HG02885 (cell line): ENCODE data around the gene UBE3A.
"Not testable (repeated sequence)": the region's sequence is repeated elsewhere in the genome, so short reads cannot be mapped to it uniquely, and the experiment has no call there.

Source experiments
- ATAC-seq: cut with Tn5 transposase; IDR thresholded peaks from one replicate; pipeline ENCODE4 v1.9.1; 2021; ENCODE audit warnings: mild to moderate bottlenecking; ENCODE audit not compliant: unreplicated experiment, poor library complexity

The UBE3A gene

DNA sequence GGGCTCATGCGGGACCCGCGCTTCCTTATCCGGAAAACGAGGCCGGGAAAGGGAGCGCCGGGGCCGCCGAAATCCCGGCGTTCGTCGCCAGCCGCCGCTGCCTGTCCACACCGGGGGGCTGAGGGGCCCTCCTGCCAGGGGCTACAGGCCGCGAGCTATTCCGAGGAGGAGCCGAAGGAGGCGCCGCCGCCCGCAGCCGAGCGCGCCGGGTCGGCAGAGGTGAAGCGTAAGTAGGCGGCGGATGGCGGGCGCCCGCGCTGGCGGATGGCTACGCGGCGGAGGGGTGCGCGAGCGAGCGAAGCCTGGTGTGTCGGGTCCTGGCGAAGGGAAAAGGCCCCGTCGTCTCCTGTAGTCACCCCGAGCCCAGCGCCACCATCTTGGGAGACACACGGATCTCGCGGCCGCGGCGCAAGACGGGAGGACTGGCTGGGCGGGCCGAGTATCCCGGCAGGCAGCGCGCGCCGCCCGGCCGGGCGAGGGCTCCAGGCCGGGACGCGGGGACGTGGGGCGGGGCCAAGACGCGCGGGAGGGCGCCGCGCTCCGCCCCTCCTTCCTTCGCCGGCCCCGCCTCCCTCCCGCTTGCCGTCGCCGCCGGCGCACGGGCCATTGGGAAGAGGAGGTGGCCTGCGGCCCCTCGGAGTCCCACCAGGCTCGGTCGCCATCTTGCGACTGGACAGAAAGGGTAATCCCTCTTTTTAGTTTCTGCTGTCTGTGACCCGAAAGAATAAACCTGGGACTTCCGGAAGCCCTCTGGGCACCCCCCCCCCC is at the start of gene UBE3A:
TSS of gene UBE3A (minus strand) at position 424 of the 768 bp plus-strand sequence. CDS start 29,917 bp downstream, outside the sequence.
- ATAC-seq: peak; percentile 86

DNA sequence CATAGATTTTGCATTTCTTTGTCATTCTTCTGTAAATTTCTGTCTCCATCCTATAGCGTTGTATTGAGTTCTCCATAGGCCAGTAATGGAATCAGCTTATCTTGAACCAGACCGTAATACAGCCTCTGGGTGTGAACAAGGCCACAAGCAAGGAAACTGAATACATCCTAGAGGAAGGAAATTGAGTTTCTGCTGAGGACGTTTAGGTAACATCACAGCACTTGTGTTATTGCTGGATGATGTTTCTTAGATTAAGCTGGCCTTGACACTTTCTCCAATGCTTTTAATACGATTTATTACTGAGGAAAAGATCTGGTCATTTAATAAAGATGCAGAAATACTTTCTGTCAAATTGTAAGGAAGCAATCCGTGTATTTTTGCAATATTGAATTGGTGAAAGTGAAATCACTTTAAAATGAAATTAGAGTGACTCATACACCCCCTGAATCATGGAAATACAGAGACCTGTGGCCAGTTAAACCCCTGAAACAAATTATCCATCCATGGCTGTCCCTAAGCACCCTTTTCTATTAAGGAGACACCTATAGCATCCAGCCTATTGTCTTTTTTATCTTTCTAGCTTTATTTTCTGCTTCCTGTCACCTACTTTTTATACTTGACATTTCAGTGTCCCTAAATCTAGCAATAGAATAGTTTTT is 48.5 kb upstream of the UBE3A start:
- ATAC-seq: no peak

DNA sequence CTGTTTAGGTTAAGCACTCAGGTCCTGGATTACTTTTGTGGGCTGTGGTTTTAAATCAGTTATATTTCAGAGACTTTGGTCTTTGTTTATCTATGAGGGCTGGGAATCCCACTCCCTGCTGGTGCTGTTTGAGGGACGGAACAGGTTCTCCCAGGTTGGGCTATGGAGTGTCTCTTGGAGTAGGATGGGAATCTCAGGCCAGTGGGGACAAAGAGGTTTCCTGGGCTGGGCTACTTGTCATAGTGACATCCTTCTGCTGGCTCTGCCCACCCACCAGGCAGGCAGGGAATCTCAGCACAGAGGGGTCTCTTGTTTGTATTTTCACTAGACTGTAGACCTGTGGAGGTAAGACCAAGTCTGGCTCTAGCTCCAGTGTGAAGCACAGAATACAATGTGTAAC is 47.2 kb upstream of the UBE3A start:
- no peak for ATAC-seq

DNA sequence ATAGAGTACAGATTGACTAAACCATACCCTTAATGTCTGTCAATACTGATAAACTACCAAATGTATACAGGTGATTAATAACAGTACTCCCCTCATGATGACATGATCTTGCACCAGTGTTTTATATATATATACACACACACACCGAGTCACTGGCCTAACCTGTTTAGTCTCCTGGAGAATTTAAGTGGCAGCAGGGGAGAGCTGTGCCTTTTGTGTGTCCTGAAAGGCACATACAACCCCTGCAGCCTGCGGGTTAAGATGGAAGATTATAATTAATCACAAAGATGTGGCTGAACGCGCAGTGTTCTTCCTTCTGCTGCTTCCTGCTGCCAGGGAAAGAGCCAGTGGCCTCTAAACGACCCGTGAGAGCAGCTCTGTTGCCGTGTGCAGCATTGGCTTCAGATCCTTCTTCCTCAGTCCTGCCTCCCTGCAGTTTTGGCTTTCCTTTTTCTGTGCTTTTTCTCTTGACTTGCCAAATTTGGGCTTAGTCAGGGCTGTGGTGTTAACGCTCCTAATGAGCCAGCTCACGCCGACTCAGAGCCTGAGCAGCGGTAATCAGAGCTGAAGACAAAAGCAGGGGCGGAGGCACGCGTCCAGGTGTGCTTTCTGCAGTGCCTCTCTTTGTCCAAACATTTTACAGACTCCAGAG is 42.5 kb upstream of the UBE3A start:
- ATAC-seq: no peak

DNA sequence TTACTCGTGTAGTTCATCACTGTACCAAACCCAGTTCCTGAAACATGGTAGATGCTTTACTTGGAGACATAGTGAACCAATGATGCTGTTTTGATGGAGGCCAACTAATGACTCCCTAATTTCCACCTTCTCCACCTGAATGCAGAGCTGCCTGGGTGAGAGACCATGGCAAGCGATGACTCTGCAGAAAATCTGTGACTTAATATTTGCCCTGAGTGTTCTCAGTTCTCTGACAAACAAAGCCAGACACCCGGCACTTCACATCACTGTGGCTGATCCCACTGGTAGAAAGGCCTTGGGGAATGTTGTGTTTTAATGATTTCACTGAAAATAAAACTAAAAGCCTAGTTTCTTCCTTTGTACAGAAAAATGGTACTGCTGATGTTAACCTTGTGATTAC is 39.5 kb upstream of the UBE3A start:
- no peak for ATAC-seq

DNA sequence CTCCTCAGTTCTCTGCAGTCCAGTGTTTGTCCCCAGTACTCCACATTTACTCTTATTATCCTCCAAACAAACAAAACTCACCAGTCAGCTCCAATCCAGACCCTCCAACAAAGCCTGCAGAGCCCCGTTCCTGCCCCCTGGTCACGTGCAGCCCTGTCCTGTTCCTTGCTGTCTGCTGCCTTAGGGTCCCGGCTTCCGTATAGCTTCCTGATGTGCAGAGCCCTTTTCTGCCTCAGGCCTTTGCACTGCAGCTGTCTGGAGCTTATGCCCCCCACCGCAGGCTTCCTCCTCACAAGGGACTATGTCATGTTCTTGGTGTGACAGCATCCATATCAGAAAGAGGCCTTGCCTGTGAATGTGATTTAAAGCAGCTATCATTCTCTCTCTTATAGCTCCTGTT is 39.0 kb upstream of the UBE3A start:
- ATAC-seq: no peak

DNA sequence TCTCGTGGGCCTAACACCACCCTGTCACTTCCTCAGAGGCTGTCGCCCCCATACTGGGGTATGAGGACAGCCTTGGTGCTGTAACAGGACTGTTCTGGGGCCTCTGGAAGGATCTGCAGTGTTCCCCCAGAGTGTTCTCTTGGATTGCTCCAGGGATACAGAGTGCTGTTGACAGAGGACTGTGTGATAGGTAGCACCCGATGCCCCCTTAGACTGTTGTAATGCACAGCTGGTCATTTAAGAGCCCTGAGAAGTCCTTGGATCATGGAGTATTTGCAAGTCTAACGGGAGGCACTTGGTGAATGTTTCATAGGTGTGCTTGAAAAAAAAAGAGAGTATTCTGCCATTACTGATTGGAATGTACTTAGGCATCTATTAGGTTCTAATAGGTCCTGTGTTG is 35.4 kb upstream of the UBE3A start:
- no peak for ATAC-seq

DNA sequence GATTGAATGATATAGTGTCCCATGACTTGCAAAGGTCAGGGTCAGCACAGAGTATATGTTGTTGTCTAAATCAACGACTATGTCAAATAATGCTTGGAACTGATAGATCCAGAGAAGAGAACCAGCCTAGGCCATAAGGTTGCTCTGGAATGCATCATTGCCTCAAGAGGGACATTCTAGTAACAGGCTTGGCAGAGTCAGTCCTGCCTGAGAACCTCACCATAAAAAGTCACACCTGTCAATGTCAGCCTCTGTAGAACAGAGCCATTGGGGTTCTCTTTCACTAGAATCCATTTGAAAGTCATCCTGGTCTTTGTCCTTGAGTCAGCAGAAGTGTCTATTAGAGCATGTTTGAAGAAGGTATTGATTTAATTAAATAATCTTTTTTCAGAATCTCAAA is 31.4 kb upstream of the UBE3A start:
- ATAC-seq: no peak

DNA sequence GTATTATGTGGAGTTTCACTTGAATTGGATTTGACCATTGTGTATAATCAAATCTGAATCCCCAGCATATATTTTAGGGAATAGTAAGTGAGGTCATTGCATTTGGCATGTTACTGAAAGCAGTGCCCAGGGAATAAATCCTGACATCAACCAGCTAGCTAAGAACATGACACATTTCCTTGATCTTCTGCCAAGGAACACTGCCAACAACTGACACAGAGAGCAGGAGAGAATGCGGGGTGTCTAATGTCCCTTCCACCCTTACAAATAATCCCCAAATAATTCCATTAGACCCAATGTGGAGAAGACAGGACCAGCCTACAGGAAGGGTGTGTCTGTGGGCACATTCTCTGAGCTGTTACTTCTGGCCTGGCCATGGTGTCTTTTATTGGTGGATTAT is 30.6 kb upstream of the UBE3A start:
- no peak for ATAC-seq

DNA sequence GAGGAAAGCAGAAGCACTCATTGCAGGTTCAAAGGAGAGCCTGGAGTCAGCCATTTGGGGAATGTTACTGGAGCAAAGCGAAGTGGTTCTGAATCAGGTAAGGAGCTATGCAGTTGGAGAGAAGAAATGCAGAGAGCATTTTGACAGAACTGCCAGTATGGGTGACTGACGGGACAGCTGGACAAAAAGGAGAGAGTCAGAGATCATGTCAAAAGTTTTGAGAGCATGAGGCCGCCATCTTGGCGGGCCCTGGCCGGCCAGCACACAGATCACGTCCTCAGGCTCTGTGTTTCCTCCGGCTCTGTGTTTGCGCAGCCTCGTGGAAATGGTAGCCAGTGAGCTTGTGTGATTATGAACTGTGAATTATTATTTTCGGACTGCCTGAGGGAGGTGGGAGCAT is 29.8 kb upstream of the UBE3A start:
- no peak for ATAC-seq

DNA sequence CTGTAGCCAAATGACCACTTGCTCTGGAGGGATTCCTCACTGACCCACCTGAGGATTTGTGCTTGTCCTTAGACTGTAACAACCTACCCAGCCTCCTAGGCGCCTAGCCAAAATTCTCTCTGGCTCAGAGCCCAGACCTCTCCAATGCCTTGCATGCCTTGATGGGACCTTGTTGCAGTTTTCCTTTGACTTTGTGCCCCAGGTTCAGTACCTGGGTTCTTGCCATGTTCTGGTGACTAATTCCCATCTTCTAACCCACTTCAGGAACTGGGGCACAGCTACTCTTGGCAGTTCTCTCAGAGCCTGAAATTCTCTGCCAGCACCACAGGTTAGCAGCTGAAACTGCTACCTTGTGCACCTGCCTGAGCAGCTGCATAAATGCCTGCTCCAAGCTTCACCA is 27.0 kb upstream of the UBE3A start:
- ATAC-seq: no peak

DNA sequence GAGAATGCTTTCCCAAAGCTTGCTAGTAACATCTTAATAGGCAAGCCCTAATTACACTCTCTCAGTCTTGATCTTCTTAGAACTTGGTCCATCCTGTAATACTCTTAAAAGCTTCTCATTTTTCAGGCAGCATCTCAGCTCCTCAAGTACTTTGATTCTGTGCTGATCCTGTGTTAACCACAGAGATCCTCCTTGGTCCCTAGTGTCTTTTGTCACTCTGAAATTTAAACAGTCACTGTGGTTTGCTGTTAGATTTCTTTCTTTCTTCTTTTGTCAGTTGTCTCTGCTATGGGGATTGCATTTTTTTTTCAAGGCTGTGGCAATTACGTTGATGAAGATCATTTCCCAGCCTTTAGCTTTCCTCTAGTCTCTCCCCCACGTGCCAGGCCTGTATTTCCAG is 26.0 kb upstream of the UBE3A start:
- ATAC-seq: no peak

DNA sequence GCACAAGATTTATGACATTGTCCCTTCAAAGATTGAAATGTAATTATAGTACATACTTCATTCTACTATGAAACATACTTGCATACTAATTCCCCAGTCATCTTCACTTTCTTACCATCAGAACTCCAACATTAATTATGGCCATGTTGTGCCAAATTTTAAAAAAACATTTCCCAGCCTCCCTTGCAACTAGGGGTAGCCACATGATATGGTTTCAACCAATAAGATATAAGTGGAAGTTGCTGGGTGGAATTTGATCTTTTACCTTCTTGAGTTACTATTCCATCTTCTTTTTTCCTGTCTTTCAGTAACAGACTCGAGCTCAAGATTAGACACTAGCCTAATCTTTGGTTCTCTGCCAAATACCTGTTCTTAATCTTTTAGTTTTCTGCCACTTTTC is 25.6 kb upstream of the UBE3A start:
- no peak for ATAC-seq

DNA sequence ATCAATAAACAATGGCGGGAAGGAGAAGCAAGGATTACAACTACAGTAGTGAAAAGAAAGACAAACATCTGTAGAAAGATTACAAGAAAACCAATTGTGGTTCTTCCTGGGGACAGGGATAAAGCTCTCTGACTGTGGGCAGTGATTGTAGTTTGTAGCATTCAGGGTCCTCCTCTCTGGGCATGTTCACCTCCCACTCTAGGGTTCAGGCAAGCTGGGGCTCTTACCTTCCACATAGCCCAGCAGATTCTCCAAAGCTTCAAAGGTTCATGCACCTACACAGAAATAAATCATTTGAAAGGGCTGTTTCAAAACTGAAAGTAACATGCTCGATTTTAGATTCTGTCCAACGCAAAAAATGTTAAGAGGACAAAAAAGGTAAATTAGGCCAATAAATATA is 17.4 kb upstream of the UBE3A start:
- ATAC-seq: no peak

DNA sequence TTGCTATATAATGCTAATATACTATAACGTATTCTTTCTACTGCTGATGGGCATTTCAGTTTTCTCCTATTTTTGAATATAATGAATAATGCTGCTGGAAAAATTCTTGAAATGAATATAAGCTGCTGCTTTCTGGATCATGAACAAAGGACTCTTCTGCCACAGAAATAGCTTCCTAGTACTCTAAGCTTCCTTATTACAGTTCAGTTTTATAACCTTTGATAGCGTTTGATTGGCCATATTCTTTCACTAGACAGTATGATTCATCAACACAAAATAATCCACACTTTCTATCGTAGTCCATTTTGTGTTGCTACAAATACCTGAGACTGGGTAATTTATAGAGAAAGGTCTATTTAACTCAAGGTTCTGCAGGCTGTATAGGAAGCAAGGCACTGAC is 16.4 kb upstream of the UBE3A start:
- no peak for ATAC-seq

DNA sequence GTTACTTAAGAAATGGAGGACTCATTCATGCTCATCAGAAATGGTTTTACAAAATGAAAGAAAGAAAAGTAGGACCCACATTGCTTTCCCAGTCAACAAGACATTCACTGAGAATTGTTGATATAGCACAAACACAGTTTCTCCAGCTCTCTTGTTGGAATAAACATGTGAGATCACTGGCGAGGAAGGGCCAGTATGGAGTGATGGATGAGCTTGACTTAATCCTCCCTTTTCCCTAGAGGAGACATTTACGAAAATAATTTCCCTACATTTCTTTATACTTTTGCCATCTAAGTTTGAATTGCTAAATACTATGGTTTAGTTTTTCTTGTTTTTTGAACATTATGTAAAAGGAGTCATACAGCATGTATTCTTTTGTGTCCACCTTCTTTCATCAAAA is 15.9 kb upstream of the UBE3A start:
- ATAC-seq: no peak

DNA sequence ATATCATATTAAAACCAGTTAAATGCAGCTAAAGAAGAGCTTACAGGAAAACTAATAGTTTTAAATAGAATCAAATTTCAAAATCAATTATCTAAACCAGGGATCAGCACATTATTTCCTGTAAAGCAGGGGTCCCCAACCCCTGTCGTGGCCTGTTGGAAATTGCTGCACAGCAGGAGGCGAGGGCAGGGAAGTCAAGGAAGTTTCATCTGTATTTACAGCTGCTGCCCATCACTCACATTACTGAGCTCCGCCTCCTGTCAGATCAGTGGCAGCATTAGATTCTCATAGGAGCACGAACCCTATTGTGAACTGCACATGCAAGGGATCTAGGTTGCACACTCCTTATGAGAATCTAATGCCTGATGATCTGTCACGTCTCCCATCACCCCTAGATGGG is 14.4 kb upstream of the UBE3A start:
- ATAC-seq: not testable (repeated sequence)

DNA sequence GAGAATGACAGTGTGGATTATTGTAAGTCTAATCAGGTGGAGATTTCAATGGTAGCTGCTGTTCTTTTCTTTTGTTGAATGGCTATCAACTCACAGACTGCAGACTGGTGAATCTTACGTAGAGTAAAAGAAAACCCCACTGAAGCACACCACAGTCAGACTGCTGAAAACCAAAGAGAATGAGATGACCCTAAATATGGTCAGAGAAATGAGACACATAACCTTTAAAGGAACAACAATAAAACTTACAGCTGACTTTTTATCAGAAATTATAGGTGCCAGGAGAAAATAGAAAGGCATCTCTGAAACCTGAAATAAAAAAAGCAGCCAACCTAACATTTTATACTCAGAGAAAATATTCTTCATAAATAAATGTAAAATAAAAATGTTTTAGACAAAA is 12.7 kb upstream of the UBE3A start:
- ATAC-seq: no peak

DNA sequence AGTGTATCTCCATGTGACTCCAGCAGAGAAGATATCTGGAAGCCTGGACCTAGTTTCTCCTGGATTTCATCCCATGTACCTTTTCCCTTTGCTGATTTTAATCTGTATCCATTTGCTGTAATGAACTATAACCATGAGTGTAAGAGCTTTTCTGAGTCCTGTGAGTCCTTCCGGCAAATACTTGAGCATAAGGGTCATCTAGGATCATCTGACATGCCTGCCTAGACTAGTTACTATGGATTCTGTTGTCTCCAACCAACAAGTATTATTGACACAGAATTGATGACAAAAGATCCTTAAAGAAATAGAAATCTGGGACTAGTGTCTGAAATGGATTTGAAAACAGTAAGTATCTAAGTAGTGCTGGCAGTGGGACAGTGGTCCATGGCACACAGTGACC is 11.3 kb upstream of the UBE3A start:
- ATAC-seq: no peak

DNA sequence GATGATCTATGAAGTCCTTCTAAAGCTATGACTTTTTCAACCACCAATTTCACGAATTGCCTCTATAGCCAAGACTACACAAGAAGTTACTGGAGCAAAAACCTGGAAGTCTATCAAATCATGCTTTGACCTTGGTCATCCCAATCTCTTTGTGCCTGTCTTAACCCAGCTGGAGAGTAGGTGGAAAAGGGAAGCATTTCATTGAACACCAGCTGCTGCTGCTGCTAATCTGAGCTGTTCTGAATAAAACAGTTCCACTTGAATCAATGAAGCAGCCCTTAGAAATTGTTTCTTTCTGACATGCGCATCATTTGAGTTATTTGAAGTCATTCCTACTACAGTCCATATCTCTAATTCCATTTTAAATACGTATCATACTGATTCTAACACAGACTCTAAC is 7.3 kb upstream of the UBE3A start:
- no peak for ATAC-seq

DNA sequence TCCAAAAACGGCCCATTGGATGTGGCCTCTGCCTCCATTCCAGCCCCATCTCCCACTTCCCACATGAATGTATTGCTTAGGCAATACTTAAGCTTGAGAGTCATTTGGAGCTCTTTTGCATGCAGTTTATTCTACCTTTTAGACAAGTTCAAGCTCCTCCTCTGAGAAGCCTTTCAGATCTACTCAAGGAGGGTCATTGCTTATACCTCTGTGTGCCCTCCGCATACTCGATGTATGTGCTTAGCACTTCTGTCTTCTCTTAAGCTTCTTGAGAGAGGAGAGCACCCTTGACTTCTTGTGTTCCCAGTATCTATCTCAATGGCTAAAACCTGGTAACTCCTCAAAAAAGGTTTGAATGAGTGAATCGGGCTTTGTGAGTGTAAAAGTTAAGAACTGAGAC is 6.6 kb upstream of the UBE3A start:
- no peak for ATAC-seq

DNA sequence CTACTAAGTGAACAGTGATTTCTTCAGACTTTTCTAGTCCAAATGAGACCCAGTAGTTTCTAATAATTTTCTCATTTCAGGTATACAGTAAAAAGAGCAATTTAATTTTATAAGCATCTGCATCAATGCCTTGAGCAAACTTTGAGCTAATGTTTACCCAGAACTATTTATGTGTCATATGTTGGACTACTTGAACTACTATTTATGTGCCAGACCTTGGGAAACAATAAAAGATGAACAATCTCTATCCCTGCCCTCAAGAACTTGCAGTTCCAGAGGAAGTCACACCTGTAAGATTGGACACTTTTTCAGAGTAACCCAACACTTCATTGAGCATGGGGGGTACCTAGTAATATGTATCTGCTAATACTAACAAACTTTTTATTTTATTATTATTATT is 2.3 kb upstream of the UBE3A start:
- no peak for ATAC-seq
